Dermis microvascular lymphatic vessel endothelial cell (primary cell): Measurements from ENCODE around the gene CSTB. TPM values are rescaled to one million over a fixed set of nuclear protein-coding genes. Genes with fewer than 3 reads are reported as not detected.
A peak's percentile ranks its signal among the peaks of the same experiment; 100 is the strongest.

Experiments
- DNase-seq, 2 donors: peaks; one replicate each; pipeline versions ENCODE4 v3.0.0 to v3.0.0-alpha.2; 2010; ENCODE audit warnings: low read depth in 2 of 2
- total RNA-seq: library from RNA; depleted of rRNA; stranded (reverse); fragments of >200 nt; gene quantifications from 2 replicates; pipeline ENCODE4 v1.2.1, GENCODE V29; 2014

The CSTB gene
- total RNA-seq, 1 donor from 2014 or later, result 15.4 TPM

DNA sequence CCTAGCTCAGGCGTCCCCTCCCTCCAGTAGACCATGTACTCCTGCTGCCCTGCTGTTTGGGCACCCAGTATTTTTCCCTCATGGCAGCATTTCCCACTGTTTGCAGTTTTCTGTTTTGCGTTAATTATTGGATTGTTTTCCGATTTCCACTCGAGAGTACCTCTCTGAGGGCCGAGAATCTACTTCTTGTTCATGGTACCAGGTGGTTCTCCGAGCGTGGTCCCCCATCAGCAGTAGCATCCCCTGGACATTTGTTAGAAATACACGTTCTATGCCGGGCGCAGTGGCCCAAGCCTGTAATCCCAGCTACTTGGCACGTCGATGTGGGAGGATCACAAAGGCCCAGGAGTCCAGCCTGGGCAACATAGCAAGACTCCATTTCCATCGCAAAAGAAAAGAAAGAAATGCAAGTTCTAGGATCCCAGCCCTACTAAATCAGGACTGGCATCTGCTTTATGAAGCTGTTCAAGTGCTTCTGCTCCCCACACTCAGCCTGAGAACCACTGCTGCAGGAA, 14.0 kb upstream of the CSTB start:
- peak in 1 of 2 donors; percentile 17 for DNase-seq

DNA sequence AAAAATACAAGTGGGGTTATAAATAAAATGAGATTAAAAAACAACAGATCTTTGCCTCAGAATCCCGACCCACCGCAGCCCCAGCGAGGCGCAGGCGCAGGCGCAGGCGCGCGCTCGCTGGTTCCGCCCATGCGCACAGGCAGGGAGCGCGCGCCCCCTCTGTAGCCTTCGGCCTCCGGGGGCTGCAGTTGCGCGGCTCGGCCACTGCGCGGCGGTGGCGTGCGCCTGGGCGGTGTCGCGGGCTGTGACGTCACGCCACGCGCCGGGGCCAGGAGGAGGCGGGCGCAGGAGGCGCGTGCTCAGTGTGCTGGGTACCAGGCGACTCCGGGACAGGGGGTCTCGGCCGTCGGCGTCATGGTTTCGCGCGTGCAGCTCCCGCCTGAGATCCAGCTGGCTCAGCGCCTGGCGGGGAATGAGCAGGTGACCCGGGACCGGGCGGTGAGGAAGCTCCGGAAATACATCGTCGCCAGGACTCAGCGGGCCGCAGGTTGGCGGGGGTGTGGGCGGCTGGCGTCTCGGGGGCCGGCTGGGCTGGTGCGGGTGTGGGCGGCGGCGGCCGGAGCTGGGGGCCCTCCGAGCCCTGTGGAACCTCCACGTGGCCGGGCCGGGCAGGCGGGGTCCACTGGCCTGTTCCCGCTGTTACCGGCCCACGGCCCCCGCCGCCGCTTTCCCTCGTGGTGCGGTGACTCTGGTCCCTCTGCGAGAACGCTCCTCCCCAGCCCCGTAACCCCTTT, 13.3 kb upstream of the CSTB start, which contains the start of gene RRP1:
TSS of gene RRP1 (plus strand) at position 302 of the 734 bp plus-strand sequence. CDS start at position 355, 53 bp downstream.
- DNase-seq, result peak; percentile 64 to 90

DNA sequence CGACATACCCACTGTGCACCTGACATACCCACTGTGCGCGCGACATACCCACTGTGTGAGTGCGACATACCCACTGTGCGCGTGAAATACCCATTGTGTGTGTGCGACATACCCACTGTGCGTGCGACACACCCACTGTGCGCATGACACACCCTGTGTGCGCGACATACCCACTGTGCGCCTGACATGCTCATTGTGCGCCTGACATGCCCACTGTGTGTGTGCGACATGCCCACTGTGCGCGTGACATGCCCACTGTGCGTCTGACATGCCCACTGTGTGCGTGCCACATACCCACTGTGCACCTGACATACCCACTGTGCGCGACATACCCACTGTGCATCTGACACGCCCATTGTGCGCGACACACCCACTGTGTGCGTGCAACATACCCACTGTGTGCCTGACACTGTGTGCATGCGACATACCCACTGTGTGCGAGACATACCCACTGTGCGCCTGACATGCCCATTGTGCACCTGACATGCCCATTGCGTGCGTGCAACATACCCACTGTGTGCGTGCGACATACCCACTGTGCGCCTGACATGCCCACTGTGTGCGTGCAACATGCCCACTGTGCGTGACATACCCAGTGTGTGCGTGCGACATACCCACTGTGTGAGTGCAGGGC, 10.8 kb upstream of the CSTB start:
- DNase-seq, result no peak

DNA sequence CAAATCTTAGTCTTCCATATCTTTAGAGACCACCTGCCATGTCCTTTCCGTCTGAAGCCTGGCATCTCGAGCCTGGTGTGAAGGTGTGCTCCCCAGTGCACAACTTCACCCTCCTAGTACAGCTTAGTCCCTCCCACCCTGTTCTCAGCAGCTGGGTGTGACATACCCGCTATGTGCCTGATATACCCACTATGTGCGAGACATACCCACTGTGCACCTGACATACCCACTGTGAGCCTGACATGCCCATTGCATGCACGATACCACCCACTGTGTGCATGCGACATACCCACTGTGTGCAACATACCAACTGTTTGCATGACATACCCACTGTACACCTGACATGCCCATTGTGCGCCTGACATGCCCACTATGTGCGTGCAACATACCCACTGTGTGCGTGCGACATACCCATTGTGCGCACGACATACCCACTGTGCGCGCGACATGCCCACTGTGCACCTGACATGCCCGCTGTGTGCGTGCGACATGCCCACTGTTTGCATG, 10.2 kb upstream of the CSTB start:
- DNase-seq, result no peak

DNA sequence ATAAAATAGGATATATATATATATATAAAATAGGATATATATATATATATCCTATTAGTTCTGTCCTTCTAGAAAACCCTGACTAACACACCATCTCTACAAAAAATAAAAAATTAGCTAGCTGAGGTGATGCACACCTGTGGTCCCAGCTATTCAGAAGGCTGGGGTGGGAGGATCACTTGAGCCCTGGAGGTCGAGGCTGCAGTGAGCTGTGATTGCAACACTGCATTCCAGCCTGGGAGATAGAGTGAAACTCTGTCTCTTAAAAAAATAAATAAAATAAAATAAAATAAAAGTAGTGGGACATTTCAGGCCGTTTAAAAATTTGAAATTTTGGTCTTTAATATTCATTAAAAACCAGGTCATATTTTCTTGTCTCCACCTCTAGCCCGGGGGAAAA, 9.0 kb upstream of the CSTB start:
- no peak for DNase-seq

DNA sequence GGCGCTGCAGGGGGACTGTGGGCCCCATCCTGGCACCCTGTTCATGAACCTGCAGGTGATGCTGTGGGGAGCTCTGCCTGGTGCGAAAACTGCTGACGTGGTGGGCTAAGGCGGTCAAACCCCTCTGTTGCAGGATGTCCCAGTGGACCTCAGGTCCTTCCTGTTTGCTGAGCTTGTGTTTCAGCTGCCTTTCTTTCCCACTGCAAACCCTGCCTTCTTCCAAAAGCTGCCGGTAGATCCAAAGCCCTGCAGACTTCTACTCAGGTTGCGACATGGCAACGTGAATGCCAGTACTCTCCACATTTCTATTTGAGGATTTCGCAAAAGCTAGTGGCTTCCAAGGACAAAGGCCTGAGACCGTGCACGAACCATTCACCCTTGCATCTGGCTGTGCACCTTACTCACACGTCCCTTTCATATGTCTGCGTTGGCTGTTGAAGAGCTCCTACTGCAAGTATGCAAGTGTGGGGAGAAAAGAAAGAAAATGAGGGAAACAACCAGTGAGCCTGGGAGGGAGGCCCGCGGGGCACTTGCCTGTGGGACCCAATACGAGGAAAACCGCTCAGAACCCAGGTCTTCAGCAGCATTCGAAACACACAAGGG, 7.1 kb upstream of the CSTB start:
- DNase-seq, result no peak

DNA sequence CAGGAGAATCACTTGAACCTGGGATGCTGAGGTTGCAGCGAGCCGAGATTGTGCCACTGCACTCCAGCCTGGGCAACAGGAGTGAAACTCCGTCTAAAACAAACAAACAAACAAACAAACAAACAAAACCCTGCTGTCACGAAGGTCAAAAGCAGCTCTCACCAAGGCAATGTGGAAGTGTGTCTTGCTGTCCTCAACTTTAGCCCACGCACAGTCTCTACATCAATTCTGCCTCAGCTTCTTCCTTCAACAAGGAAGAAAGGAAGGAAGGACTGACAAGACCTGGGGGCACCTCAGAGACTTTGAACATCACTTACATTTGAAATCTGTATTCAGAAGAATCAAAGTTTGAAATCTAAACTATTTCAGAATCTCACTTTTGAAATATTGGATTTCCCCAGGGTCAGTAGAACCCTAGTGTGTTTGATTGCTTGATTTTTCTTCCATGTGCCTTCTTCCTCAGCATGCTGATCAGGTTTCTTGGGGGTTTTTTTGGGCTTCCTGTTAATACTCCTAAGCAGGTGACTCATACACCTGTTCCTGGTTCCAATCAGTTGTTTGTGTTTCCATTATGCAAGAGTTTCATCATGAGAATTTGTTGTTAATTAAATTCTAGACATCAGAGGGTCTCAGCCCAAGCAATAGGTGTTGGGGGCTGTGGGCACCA, 6.5 kb upstream of the CSTB start:
- no peak for DNase-seq

DNA sequence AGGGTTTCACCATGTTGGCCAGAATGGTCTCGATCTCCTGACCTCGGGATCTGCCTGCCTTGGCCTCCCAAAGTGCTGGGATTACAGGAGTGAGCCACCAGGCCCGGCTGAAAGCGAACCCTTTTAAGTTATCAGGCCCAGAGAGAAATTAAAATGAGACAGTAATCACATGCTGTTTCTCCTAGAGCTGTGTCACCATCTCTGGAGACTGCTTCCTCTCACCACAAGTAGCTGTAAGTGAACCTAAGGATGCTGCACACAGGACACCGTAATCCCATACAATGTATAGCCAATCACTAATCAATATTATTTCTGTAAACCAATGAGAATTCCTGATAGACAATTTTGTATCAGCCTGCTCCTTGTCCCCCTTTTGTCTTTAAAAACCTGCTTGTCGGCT, 5.7 kb upstream of the CSTB start:
- DNase-seq, result no peak

DNA sequence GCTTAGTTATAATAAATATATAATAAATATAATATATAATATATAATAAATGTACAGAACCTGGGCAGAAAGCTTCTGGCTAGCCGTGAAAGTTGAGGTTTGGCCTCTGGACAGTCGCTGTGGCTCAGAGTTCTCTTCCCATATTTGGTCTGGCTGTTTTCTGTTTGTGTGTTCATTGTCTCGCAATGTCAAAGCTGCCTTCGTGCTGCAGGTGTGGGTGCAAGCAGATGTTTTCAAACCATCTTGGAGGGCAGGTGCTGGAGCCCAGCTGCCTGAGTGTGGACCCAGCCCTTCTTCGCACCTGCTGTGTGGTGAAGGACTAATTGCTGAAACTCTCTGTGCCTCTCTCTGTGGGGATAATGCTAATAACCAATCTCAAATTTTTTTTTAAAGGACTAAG, 3.6 kb upstream of the CSTB start:
- no peak for DNase-seq

DNA sequence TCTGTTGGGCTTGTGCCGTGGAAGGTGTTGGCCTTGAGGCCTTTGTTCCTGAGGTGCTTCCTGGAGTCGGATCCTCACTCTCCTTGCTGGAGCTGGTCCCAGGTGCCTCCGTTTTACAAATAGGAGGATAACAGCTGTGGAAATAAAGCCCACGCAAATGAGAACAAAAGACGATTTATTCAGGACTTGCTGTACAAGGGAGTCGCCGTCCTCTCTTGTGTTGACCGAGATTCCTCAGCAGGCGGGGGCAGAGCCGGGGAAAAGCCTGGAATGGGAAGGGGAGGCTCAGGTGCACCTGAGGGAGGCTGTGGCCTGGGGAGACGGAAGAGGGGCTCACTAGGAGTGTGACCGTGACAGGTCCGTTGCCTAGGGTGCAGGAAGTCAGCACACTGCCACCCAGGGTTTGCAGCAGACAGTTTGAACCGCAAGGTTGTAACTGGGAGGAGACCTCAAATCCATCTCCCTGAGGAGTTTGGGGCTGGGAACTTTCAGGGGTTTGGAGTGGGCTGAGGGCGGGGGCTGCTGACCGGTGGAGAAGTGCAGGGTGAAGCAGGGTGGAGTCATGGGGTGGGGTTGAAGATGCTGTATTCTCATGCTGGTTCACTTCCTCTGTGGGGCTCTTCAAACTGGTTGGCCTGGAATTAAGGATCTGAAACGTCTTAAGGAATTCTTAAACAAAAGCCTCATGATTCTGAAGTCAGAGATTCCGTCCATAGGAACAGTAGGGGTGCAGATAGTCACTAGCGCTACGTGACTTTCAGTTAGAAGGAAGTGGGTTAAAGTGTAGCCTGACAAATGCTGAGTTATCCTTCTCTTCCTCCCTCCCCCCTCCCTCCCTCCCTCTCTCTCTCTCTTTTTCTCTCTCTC, 2.6 kb upstream of the CSTB start:
- no peak for DNase-seq

DNA sequence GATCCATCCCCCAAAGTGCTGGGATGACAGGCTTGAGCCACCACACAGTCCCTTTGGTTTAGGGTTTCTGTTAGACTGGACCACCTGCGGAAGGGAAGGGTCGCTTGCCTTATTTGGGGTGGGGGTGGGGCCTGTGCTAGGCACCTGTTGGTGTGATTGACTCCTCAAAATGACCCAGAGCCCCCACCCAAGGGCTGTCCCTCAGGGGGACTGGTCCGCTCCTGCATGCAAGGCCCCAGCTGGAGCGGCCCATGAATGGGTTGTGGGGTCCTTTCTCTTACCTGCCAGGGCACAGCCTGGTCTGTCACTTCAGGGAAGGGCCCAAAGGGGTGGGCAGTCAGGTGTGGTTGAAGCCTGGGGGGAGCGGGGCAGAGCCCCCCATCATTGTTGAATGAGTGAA, 1.8 kb upstream of the CSTB start:
- no peak for DNase-seq

DNA sequence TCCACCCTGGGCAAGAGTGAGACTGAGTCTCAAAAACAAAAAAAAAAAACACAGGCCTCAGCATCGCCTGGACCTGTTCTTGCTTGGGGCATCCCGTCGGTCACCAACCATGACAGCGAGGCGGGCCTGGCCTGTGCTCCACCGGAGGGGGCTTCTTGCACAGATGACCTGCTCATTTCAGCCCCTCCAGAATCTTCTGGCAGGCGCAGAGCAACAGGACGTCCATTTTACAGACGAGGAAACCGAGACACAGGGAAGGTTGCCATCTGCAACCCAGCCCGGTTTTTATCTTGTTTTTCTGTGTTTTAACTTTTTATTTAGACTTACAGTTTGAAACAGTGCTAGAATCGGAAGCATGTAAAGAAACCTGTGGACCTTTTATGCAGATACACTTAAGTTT, 918 bp downstream of the CSTB start:
- no peak for DNase-seq

DNA sequence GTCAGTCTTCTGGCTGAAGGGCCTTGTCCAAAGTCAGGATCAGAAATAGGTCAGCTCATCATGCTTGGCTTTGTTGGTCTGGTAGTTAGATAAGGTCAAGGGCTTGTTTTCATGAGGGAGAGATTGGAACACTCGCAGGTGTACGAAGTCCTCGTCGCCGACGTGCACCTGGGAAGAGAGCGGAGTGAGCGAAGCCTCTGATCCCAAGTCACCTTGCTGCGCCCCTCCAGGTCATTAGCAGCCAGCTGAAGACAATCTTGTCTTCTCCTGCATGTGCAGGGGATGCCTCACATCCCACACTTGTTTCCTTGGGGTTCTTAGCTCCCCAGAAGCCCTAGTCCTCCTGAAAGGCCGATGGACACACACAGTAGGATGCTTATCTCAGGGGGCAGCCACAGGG, 1.9 kb downstream of the CSTB start:
- DNase-seq, result no peak

DNA sequence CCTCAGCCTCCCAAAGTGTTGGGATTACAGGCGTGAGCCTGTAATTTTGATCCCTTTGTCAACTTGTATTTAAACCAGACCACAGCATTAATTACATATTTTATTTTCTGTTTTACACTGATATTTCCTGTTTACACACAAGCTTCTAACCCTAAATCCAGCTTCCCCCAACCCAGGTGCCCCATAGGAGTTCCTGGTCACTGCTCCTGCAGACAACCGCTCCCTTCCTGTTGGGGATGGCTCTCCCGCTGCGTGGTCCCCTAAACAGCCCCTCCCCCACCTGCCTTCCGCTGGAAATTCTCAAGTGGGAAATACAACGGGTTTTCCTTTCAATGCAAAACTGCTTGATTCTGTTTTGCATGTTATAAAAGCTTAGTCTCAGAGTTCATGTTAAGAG, 3.7 kb downstream of the CSTB start:
- DNase-seq, result no peak

DNA sequence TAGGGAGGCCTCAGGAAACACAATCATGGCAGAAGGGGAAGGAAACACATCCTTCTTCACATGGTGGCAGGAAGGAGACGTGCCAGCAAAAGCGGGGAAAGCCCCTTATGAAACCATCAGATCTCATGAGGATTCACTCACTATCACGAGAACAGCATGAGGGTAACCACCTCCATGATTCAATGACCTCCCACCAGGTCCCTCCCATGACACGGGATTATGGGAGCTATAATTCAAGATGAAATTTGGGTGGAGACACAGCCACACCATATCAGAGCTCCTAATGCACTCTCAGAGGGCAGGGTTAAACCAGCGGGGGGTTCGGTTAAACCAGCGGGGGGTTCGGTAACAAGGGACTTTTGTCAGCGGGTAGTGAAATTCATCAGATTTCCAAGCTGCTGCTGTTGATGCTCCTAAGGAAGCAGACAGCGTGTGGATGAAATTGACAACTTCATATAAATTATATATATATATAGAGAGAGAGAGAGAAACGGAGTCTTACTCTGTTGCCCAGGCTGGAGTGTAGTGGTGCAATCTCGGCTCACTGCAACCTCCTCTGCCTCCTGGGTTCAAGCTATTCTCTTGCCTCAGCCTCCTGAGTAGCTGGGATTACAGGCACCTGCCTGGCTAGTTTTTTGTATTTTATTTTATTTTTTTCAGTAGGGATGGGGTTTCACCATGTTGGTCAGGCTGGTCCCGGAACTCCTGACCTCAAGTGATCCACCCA, 4.2 kb downstream of the CSTB start:
- peak; percentile 14 to 59 for DNase-seq

DNA sequence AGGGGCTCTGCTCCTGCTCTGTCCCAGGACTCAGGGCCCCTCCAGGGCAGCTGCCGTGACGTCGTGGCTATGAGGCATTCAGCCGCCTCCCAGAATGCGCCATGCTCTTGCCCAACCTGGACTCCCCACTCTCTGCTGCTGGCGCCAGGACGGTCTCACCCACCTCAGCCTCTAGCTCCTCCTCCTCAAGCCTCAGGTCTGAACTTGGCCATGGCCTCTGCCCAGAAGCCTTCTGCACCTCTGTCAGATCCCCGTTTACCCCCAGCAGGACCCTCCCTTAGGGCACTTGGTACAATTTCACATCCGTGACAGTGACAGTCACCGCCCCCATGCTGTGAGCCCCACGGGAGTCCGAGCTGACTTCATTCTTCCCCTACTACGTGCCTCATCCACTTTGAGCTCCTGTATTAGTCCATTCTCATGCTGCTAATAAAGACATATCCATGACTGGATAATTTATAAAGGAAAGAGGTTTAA, 4.9 kb downstream of the CSTB start:
- DNase-seq, result no peak

DNA sequence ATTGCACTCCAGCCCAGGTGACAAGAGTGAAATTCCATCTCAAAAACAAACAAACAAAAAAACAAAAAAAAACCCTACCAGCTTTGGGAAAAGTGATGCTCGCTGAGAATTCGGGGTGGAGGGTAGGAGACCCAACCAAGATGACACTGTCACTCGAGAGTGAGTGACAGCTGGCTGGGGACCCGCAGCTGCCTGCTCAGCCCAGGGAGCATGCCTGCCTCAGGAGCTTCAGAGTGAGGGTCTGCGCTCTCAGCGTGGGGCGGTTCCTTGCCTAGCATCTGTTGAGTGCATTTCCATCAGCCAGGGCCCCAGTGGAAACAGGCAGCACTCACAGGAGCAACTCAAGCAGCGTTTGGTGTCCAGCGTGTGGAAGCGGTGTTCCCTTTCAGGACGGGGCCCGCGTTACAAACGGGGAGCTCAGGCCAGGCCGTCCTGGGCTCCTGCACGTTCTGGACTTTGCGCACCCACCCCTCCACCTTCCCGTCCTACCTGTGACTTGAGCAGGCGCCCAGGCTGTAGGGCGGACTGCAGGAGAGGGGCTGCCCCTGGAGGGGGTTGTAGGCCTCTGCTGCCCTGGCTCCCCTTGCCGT, 5.9 kb downstream of the CSTB start:
- no peak for DNase-seq

DNA sequence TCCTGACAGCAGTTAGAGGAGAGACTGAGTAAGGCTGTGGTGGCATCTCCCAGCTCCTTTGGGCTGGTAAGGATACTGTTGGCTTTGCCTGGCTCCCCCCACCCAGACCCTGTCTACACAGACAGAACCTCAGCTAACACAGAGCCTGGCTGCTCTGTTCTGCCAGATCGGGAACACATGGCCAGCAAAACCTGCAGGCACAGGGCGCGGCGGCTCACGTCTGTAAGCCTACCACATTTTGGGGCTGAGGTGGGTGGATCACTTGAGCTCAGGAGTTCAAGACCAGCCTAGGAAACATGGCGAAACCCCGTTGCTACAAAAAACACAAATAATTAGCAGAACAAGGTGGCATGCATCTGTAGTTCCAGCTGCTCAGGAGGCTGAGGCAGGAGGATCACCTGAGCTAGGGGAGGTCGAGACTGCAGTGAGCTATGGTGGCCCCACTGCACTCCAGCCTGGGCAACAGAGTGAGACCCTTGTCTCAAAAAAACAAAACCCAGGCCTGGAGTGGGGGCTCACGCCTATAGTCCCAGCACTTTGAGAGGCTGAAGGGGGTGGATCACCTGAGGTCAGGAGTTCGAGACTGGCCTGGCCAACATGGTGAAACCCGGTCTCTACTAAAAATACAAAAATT, 6.7 kb downstream of the CSTB start:
- no peak for DNase-seq

DNA sequence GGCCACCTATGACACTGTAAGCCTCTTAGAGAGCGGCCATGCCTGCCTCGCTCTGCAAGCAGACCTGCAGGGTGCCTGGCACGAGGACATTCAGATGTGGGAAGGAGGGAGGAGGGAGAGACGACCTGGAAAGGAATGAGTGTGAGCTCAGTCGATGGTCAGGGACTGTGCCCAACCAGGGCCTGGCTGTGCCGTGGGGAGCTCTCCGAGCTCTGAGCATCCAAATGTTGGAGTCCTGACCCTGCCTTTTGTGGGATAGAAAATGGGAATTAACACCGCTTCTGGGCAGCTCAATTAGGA, 7.3 kb downstream of the CSTB start:
- DNase-seq, result no peak
